GM13976 (cell line): ENCODE measurements around the gene RPL11.

ENCODE experiments used
- DNase-seq: peaks from one replicate; pipeline ENCODE4 v3.0.0; 2012; ENCODE audit warnings: low spot score
- CTCF ChIP-seq: IDR thresholded peaks from 2 replicates; pipeline ENCODE4 v1.5.1; 2012; ENCODE audit warnings: borderline replicate concordance, mild to moderate bottlenecking; ENCODE audit not compliant: insufficient read depth; ENCODE audit errors: extremely low read depth, missing control alignments, control extremely low read depth
- in situ Hi-C: fragments of 300-500 bp; cut with MboI; formaldehyde crosslinking; loops from one replicate; pipeline ENCODE4 v1.12.0; 2022; ENCODE audit warnings: low sequenced_read_pairs, mixed read lengths, inconsistent platforms; ENCODE audit not compliant: unreplicated experiment

The RPL11 gene

DNA sequence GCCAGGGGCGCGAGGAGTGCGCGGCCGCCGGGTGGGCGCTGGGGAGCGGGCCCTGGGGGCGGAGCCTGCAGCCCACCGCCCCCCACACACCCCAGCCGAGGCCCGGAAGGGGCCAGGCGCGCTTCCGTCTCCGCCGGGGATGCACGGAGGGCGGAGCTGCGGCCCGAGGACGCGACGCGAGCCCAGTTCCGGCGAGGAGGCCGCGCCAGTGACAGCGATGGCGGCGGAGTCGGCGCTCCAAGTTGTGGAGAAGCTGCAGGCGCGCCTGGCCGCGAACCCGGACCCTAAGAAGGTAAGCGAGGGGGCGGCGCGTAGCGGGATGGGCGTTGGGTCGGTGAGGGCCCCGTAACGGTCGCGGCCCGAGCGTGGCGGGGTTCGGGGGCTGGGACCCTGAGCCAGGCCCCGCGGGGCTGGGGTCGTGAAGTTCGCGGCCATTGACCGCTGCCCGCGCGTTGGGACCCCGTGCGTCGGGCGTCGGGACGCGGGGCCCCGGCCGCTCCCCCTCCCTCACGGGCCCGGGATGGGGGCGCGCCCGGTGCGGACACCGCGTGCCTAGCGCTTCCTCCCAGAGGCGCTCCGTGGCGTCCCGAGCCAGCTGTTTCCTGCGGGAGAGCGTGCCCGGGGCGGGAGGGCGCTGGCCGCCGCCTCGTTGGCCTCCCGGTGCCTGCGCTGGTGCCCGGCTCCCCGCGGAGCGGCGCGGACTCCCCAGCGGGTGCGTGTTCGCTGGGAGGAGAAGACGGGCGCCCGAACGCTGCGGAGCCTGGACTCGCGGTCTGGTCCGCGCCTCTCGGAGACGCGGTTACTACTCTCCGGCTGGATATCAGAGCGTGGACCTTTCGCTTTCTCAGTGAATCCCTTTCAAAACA, 51.9 kb downstream of the RPL11 start, which contains the start of gene ELOA:
TSS of gene ELOA (plus strand) at position 185 of the 866 bp plus-strand sequence. CDS start at position 218, 33 bp downstream.
- peak; percentile 95 for DNase-seq
- in situ Hi-C loops = loop anchor here (10.0 kb wide), 1 partner anchor 49 kb away; the partner anchor contains the start of gene RPL11
- no peak for TF ChIP-seq CTCF

DNA sequence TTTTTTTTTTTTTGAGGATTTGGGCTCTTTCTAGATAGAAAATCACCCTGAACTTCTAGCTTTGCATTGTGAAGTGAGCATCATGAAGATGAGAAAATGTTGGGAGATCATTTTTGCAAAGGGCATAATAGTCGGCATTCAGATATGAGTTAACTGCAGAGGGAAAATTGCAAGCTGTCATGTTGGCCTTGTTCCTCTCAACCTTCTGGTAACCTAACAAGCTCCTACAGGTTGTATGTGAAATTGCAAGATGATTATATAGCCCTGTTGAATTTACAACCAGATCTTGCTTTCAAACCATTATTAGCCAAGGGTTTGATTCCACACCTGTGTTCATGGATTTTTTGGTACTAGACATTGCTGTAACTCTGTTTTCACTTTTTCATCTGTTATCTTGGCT, 53.9 kb downstream of the RPL11 start:
- peak; percentile 25 for TF ChIP-seq CTCF
- in situ Hi-C loops = loop anchor here (10.0 kb wide), 1 partner anchor 51 kb away; the partner anchor contains the start of gene RPL11
- peak; percentile 77 for DNase-seq
